Dendritic cell treated with granulocyte-macrophage colony-stimulating factor and Interleukin-4, amounts not matched to agents 40 ng/mL and 50 ng/mL, for 4 days (primary cell): Measurements from ENCODE around the gene CLEC4F.
"Not testable (repeated sequence)": the region's sequence is repeated elsewhere in the genome, so short reads cannot be mapped to it uniquely, and the experiment has no call there.

Experiments used
- H3K27ac Mint-ChIP-seq: one replicate; pipeline ENCODE4 v1.8.0; 2022; ENCODE audit warnings: mild to moderate bottlenecking, mixed read lengths
- H3K27me3 Mint-ChIP-seq: one replicate; pipeline ENCODE4 v1.8.0; 2022; ENCODE audit warnings: mild to moderate bottlenecking, mixed read lengths
- H3K36me3 Mint-ChIP-seq: one replicate; pipeline ENCODE4 v1.8.0; 2022; ENCODE audit warnings: low read depth, mixed read lengths
- H3K4me1 Mint-ChIP-seq: one replicate; pipeline ENCODE4 v1.8.0; 2022; ENCODE audit warnings: low read depth, mixed read lengths
- H3K4me3 Mint-ChIP-seq: one replicate; pipeline ENCODE4 v1.8.0; 2022; ENCODE audit warnings: mild to moderate bottlenecking, moderate library complexity, mixed read lengths
- H3K9me3 Mint-ChIP-seq: one replicate; pipeline ENCODE4 v1.8.0; 2022; ENCODE audit warnings: mixed read lengths
- intact Hi-C: fragments of 100-400 bp; cut with micrococcal nuclease; formaldehyde crosslinking; loops from one replicate; pipeline ENCODE4 v1.15.0; 2022

Gene CLEC4F

GRCh38 chr2:70808983-70809958, 11.1 kb downstream of the CLEC4F start:
- Mint-ChIP-seq H3K4me1 (peaks cover 6% of the 10 kb centered on the region), H3K9me3 (no peaks in the 10 kb centered on the region), H3K27ac (peak overlapping the region; percentile 10), H3K36me3 (no peaks in the 10 kb centered on the region), H3K27me3 (peaks cover 33% of the 10 kb centered on the region), H3K4me3 (no peak overlapping the region)
- intact Hi-C loops, result no loop called here

DNA sequence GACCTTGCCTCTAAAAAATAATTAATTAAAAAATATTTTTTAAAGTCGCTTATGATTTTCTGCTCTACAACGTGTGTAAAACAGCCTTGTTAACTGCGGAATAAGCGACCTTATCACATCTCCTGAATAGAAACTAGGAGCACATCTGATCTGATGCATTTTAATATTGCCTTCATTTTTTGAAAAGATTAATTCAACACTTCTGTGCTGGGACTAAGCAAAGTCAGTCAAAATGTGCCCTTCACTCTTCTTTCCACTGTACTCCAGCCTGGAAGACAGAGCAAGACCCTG, 12.6 kb downstream of the CLEC4F start:
- Mint-ChIP-seq H3K4me3 (no peak overlapping the region), H3K9me3 (no peaks in the 10 kb centered on the region), H3K4me1 (peaks cover 17% of the 10 kb centered on the region), H3K36me3 (no peaks in the 10 kb centered on the region), H3K27me3 (peaks cover 26% of the 10 kb centered on the region), H3K27ac (no peak overlapping the region)
- intact Hi-C loops, result no loop called here

DNA sequence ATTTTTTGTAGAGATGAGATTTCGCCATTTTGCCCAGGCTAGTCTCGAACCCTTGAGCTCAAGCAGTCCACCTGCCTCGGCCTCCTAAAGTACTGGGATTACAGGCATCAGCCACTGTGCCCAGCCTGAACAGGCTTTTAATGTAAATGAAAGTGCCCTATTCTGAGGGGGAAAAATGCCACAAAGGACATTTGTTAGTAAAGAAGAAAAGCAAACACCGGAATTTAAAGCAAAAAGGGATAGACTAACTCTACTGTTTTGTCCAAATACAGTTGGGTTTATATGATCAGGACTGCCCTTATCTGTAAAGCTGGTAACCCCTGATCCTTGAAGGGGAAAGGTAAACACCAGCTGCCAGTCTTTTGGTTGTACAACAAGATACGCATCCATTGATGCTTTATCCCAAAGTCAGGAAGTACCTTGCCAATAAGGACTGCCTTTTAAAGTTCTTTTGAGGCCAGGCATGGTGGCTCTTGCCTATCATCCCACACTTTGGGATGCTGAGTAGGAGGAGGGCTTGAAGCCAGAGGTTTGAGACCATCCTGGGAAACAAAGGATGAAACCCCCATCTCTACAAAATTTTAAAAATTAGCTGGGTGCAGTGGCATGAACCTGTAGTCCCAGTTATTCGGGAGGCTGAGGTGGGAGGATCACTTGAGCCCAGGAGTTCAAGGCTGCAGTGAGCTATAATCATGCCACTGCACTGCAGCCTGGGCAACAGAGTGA, 13.1 kb downstream of the CLEC4F start:
- H3K4me3 Mint-ChIP-seq, result no peak overlapping the region
- no peaks in the 10 kb centered on the region for H3K9me3 Mint-ChIP-seq
- H3K4me1 Mint-ChIP-seq, result peaks cover 17% of the 10 kb centered on the region
- intact Hi-C loops, result no loop called here
- H3K36me3 Mint-ChIP-seq, result no peaks in the 10 kb centered on the region
- peaks cover 26% of the 10 kb centered on the region for H3K27me3 Mint-ChIP-seq
- H3K27ac Mint-ChIP-seq, result no peak overlapping the region

DNA sequence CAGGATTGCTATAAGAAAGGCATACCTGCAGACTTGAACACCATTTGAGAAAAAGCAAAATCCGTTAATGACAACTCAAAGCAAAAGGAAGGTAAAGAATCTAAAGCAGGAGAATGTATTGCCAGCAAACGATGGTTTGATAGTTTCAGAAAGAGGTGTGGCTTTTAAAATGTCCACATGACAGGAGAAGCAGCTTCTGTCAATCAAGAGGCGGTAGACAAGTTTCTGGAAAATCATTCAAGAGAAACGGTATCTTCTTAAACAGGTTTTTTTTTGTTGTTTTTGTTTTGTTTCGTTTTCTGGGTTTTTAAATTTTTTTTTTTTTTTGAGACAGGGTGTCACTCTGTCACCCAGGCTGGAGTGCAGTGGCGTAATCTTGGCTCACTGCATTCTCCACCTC, 13.8 kb downstream of the CLEC4F start:
- H3K36me3 Mint-ChIP-seq, result no peaks in the 10 kb centered on the region
- H3K9me3 Mint-ChIP-seq, result no peaks in the 10 kb centered on the region
- no peak overlapping the region for H3K27ac Mint-ChIP-seq
- peaks cover 19% of the 10 kb centered on the region for H3K4me1 Mint-ChIP-seq
- intact Hi-C loops, result no loop called here
- H3K4me3 Mint-ChIP-seq, result no peak overlapping the region
- peaks cover 25% of the 10 kb centered on the region for H3K27me3 Mint-ChIP-seq

- H3K27ac Mint-ChIP-seq, result no peak overlapping the region
- intact Hi-C loops, result no loop called here
- peaks cover 28% of the 10 kb centered on the region for H3K27me3 Mint-ChIP-seq
- peaks cover 25% of the 10 kb centered on the region for H3K4me1 Mint-ChIP-seq
- no peak overlapping the region for H3K4me3 Mint-ChIP-seq
- no peaks in the 10 kb centered on the region for H3K9me3 Mint-ChIP-seq
- H3K36me3 Mint-ChIP-seq, result no peaks in the 10 kb centered on the region
These were observed 14.4 kb downstream of the CLEC4F start for GRCh38 chr2:70806013-70806412.

DNA sequence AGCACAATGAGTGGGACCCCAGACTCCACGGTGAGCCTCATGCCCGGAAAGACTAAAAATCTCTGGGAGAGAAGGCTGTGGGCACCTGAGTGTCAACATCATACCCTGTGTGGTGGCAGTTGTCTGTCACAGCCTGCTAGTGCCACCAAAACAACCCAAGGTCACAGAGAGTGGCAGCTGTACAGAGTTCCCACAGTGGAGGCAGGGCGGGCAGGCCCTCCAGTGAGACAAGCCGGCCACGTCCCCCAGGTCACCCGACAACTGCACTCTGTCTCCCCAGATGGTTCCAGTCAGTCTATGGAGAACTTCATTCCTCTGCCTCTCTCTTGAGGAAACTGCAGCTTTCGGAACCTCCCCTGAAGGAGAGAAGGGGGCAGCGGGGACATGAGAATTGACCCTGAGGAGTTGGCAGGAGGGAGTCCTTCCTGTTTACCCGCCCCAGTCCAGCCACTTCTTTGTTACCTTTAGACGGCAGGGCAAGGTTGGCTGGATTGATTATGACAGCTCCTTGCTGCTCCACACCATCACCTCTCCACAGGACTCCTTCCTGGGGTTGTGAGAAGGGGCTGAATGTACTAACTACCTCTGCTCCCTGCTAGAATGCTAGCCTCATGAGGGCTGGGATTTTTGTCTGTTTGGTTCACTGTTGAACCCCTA, 18.7 kb downstream of the CLEC4F start:
- H3K36me3 Mint-ChIP-seq, result peaks cover 9% of the 10 kb centered on the region
- intact Hi-C loops, result no loop called here
- H3K4me3 Mint-ChIP-seq, result no peak overlapping the region
- no peak overlapping the region for H3K27ac Mint-ChIP-seq
- peaks cover 11% of the 10 kb centered on the region for H3K9me3 Mint-ChIP-seq
- H3K27me3 Mint-ChIP-seq, result peaks cover 16% of the 10 kb centered on the region
- peaks cover 59% of the 10 kb centered on the region for H3K4me1 Mint-ChIP-seq

DNA sequence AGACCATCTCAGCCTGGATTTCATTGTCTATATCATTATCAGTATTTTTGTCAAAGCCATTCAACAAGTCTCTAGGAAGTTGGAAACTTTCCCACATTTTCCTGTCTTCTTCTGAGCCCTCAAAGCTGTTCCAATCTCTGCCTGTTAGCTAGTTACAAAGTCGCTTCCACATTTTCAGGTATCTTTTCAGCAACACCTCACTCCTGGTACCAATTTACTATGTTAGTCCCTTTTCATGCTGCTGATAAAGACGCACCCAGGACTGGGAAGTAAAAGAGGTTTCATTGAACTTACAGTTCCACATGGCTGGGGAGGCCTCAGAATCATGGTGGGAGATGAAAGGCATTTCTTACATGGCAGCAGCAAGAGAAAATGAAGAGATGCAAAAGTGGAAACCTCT, 20.7 kb downstream of the CLEC4F start:
- Mint-ChIP-seq H3K36me3 (peaks cover 9% of the 10 kb centered on the region), H3K27ac (no peak overlapping the region), H3K4me3 (no peak overlapping the region), H3K27me3 (peaks cover 12% of the 10 kb centered on the region), H3K4me1 (peaks cover 79% of the 10 kb centered on the region), H3K9me3 (peaks cover 11% of the 10 kb centered on the region)
- intact Hi-C loops, result no loop called here

GRCh38 chr2:70797996-70798395, 22.4 kb downstream of the CLEC4F start:
- H3K36me3 Mint-ChIP-seq, intact Hi-C loops, H3K4me3 Mint-ChIP-seq: not testable (repeated sequence)
- peaks cover 85% of the 10 kb centered on the region for H3K4me1 Mint-ChIP-seq
- H3K27ac Mint-ChIP-seq, result peak overlapping the region; percentile 80
- H3K9me3 Mint-ChIP-seq, result peaks cover 11% of the 10 kb centered on the region
- H3K27me3 Mint-ChIP-seq, result peaks cover 10% of the 10 kb centered on the region

DNA sequence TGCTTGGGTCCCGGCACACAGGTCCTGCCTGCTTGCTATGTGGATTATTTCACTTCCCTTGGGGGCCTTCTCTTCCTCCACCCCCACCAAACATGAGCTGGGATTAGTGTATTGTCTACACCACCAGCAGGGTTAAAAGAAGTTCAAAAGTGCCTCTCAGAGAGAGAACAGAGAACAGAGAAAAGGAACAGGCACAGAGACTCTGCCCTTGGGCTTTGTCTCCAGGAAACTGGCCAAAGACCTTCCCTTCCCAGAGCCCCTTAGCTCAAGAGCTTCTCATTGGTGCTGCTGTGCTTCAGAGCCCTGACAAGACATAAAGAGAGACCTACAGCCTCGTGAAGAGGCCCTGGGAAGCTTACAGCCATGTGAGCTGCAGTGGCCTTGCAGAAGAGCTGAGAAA, 22.9 kb downstream of the CLEC4F start:
- H3K36me3 Mint-ChIP-seq, result peaks cover 9% of the 10 kb centered on the region
- peaks cover 86% of the 10 kb centered on the region for H3K4me1 Mint-ChIP-seq
- H3K9me3 Mint-ChIP-seq, result peaks cover 11% of the 10 kb centered on the region
- H3K27me3 Mint-ChIP-seq, result peaks cover 7% of the 10 kb centered on the region
- intact Hi-C loops, result no loop called here
- H3K27ac Mint-ChIP-seq, result peak overlapping the region; percentile 80
- no peak overlapping the region for H3K4me3 Mint-ChIP-seq

GRCh38 chr2:70796262-70796661, 24.1 kb downstream of the CLEC4F start:
- H3K36me3 Mint-ChIP-seq, result peaks cover 9% of the 10 kb centered on the region

DNA sequence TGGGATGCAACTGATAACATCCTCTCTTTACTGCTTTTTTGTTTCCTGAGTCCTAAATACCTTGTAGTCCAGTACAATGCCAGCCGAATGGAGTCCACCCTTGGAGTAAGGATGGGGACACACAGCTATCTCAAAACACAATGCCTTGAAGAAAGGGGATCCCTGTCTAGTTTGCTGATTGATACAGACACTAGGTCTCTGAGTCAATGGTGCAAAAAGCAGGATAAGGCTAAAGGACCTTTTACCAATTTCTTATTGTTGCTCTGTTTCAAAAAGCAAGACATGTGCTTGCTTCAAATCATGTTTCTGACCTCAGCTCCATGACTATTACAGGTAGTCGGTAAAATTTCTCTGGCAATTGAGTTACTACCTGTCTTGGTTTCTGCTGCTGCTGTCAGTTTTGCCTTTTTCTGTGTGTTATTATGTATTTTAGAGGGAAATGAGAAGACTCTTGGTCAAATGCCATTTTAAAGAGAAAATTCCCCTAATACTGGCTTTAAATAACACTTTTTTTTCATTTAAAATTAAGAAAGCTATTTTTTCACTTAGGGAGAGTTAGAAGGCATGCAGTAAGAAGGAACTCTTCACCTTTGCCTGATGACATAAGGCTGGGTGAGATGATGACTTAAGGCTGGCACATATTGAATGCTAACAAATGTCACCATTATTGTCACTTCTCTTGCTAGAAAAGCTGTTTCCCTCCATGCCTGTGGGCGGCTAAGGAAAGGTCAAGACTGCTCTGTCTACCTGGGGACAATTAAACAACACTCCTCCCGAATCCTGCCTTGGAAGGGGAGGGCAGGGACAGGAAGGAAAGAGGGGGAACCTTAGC, 25.0 kb downstream of the CLEC4F start:
- intact Hi-C loops, result no loop called here
- Mint-ChIP-seq H3K4me3 (no peak overlapping the region), H3K9me3 (peaks cover 11% of the 10 kb centered on the region), H3K27me3 (peaks cover 3% of the 10 kb centered on the region), H3K4me1 (peaks cover 85% of the 10 kb centered on the region), H3K36me3 (peaks cover 9% of the 10 kb centered on the region), H3K27ac (no peak overlapping the region)

More at GRCh38 chr2:70796262-70796661, 24.1 kb downstream of the CLEC4F start:
- H3K9me3 Mint-ChIP-seq, result peaks cover 11% of the 10 kb centered on the region
- peaks cover 3% of the 10 kb centered on the region for H3K27me3 Mint-ChIP-seq
- intact Hi-C loops, result no loop called here
- H3K4me1 Mint-ChIP-seq, result peaks cover 90% of the 10 kb centered on the region
- H3K27ac Mint-ChIP-seq, result peak overlapping the region; percentile 21
- H3K4me3 Mint-ChIP-seq, result no peak overlapping the region

DNA sequence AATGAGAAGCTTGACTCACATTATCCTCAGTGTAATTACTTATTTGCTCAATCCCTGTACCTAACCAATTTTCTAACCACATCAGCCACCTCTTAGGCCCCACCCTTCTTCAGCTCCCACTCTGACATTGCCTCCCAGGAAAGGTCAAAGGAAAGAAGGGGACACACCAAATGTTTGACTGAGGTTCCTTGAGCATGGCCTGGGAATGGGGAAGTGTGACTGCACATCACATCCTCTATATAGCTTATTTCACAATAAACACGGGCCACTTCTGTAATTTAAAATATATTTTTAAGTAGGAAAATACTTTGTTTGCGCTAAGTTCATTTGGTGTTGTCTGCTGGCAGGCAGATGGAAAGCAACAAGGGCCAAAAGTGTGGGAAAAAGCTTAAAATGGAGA, 26.9 kb downstream of the CLEC4F start:
- Mint-ChIP-seq H3K27ac (peak overlapping the region; percentile 68), H3K36me3 (no peaks in the 10 kb centered on the region), H3K4me3 (peak overlapping the region; percentile 35), H3K27me3 (peaks cover 16% of the 10 kb centered on the region), H3K4me1 (peaks cover 81% of the 10 kb centered on the region), H3K9me3 (no peaks in the 10 kb centered on the region)
- intact Hi-C loops, result loop anchor here (5.0 kb wide), 2 partner anchors 39 to 59 kb away; no protein-coding TSS in a partner anchor

DNA sequence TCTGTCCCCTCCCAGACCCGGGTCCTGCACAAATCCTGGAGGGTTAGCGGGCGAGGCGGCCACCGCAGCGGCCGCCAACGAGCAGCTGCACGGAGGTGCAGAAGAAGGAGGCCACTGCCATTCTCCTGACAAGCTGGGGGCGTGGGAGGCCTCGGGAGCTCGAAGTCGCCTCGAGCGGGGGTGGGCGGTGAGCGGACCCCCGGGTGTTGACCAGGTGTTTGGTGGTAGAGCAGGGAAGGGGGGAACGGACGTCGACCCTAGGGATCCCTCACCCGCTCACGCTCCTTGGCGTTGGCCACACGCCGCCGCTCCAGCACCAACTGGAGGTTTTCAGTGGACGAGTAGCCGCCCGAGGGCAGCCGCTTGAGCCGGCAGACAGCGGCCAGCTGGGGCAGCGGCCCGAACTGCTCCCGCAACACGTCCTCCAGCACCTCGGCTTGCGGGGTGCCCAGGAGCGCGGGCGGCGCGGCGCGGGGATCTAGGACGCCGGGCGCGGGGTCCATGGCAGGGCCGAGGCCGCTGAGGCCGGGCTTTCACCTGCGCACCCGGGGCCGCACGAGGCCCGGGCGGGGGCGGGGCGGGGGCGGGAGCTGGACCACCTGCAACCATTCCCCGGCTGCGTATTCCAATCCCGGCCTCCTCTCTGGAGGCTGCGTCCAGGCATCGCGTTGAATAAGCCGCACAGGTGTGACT, 30.1 kb downstream of the CLEC4F start, which contains the start of gene FIGLA:
Gene FIGLA (minus strand): TSS at position 508 of the 693 bp plus-strand sequence. CDS start 5 bp downstream, at position 503.
- Mint-ChIP-seq H3K9me3 (no peaks in the 10 kb centered on the region), H3K4me3 (peak within 1 kb of the TSS; percentile 61), H3K36me3 (no peaks in the 10 kb centered on the region), H3K27ac (peak within 1 kb of the TSS; percentile 6), H3K4me1 (peaks cover 55% of the 10 kb centered on the region), H3K27me3 (peaks cover 32% of the 10 kb centered on the region)
- intact Hi-C loops, result loop anchor here (5.0 kb wide), 2 partner anchors 42 to 62 kb away; no protein-coding TSS in a partner anchor
